ENCODE results near the gene HBM. TPM values are rescaled to one million over a fixed set of nuclear protein-coding genes. Genes with fewer than 3 reads are reported as not detected.

The HBM gene
- total and polyA plus RNA-seq, 2 experiments from 2014 or later = not detected

DNA sequence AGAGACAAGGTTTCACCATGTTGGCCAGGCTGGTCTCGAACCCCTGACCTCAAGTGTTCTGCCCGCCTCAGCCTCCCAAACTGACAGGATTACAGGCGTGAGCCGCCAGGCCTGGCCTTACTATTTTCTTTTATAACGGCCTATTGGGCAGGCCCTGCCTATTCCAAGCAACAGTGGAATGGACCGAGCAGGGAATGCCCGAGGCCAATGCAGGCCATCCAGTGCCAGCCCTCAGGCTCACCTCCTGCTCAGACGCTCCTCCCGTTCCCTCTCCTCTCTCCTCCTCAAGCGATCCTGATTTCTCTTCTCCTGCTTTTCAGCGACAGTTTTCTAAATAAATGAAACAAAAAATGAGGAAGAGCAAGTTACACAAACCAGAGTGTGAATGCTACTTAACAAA is 26.9 kb downstream of the HBM start:
- Histone ChIP-seq H3K4me2 (no peak overlapping the region), H3K27me3 (no peaks in the 10 kb centered on the region), H3K9me3 (ENCODE audit: low read depth) (no peaks in the 10 kb centered on the region), H3K4me3 (no peak overlapping the region), H3K79me2 (peaks cover 5% of the 10 kb centered on the region), H3K4me1 (ENCODE audit: insufficient read depth) (no peaks in the 10 kb centered on the region), H3K9me2 (replicated peaks; ENCODE audit: insufficient read depth) (no peaks in the 10 kb centered on the region), H3K27ac (no peak overlapping the region), H4K20me1 (ENCODE audit: insufficient read depth, poor library complexity, severe bottlenecking) (peaks cover 10% of the 10 kb centered on the region), H2AFZ (no peak overlapping the region), H3K36me3 (replicated peaks; ENCODE audit: insufficient read depth, low read depth) (no peaks in the 10 kb centered on the region)
- no peak for TF ChIP-seq CTCF (IDR thresholded peaks at IDR 0.05; ENCODE audit: poor library complexity)
- TF ChIP-seq EZH2phosphoT487 (IDR thresholded peaks at IDR 0.05; ENCODE audit: low read depth, severe bottlenecking, unreplicated experiment) = no peak
- TF ChIP-seq EZH2 (IDR thresholded peaks at IDR 0.05; ENCODE audit: borderline replicate concordance) = no peak
- no peak for DNase-seq (ENCODE audit: low spot score)
- WGBS (ENCODE audit: low lambda C conversion rate, missing lambda C conversion rate) = 95% methylated on average over 11 of the region's 11 CpGs

- Histone ChIP-seq H3K79me2 (peaks cover 5% of the 10 kb centered on the region), H3K4me1 (ENCODE audit: insufficient read depth) (no peaks in the 10 kb centered on the region), H4K20me1 (ENCODE audit: insufficient read depth, poor library complexity, severe bottlenecking) (peaks cover 10% of the 10 kb centered on the region), H2AFZ (no peak overlapping the region), H3K27ac (no peak overlapping the region), H3K9me2 (replicated peaks; ENCODE audit: insufficient read depth) (no peaks in the 10 kb centered on the region), H3K27me3 (no peaks in the 10 kb centered on the region), H3K36me3 (replicated peaks; ENCODE audit: insufficient read depth, low read depth) (no peaks in the 10 kb centered on the region), H3K4me3 (no peak overlapping the region), H3K9me3 (ENCODE audit: low read depth) (no peaks in the 10 kb centered on the region), H3K4me2 (no peak overlapping the region)
- DNase-seq (ENCODE audit: low spot score) = no peak
- TF ChIP-seq EZH2 (IDR thresholded peaks at IDR 0.05; ENCODE audit: borderline replicate concordance) (no peak), CTCF (IDR thresholded peaks at IDR 0.05; ENCODE audit: poor library complexity) (no peak)
- WGBS (ENCODE audit: low lambda C conversion rate, missing lambda C conversion rate) = 96% methylated on average over 15 of the region's 15 CpGs
Observed at GRCh38 chr16:193441-193840, 27.7 kb downstream of the HBM start.

- Histone ChIP-seq H4K20me1 (ENCODE audit: insufficient read depth, poor library complexity, severe bottlenecking) (peaks cover 10% of the 10 kb centered on the region), H3K36me3 (replicated peaks; ENCODE audit: insufficient read depth, low read depth) (no peaks in the 10 kb centered on the region), H3K27me3 (no peaks in the 10 kb centered on the region), H3K79me2 (peaks cover 11% of the 10 kb centered on the region), H3K4me2 (no peak overlapping the region), H3K9me3 (ENCODE audit: low read depth) (no peaks in the 10 kb centered on the region), H3K4me1 (ENCODE audit: insufficient read depth) (no peaks in the 10 kb centered on the region), H2AFZ (no peak overlapping the region), H3K9me2 (replicated peaks; ENCODE audit: insufficient read depth) (no peaks in the 10 kb centered on the region), H3K4me3 (no peak overlapping the region), H3K27ac (no peak overlapping the region)
- DNase-seq (ENCODE audit: low spot score) = no peak
- no peak for TF ChIP-seq CTCF (IDR thresholded peaks at IDR 0.05; ENCODE audit: poor library complexity)
- TF ChIP-seq EZH2 (IDR thresholded peaks at IDR 0.05; ENCODE audit: borderline replicate concordance) = no peak
- TF ChIP-seq EZH2phosphoT487 (IDR thresholded peaks at IDR 0.05; ENCODE audit: low read depth, severe bottlenecking, unreplicated experiment) = no peak
- 99% methylated on average over 6 of the region's 6 CpGs for WGBS (ENCODE audit: low lambda C conversion rate, missing lambda C conversion rate)
Observed at GRCh38 chr16:194516-194915, 28.7 kb downstream of the HBM start.

GRCh38 chr16:200388-200787 is 34.6 kb downstream of the HBM start:
- TF ChIP-seq CTCF (IDR thresholded peaks at IDR 0.05; ENCODE audit: poor library complexity) (no peak), EZH2phosphoT487 (IDR thresholded peaks at IDR 0.05; ENCODE audit: low read depth, severe bottlenecking, unreplicated experiment) (no peak), EZH2 (IDR thresholded peaks at IDR 0.05; ENCODE audit: borderline replicate concordance) (no peak)
- H3K27ac ChIP-seq = peak overlapping the region; percentile 51
- no peaks in the 10 kb centered on the region for H3K9me2 ChIP-seq (replicated peaks; ENCODE audit: insufficient read depth)
- no peaks in the 10 kb centered on the region for H3K4me1 ChIP-seq (ENCODE audit: insufficient read depth)
- no peak overlapping the region for H3K4me2 ChIP-seq
- no peak overlapping the region for H3K4me3 ChIP-seq
- no peak overlapping the region for H2AFZ ChIP-seq
- H3K9me3 ChIP-seq (ENCODE audit: low read depth) = no peaks in the 10 kb centered on the region
- 81% methylated on average over 5 of the region's 5 CpGs for WGBS (ENCODE audit: low lambda C conversion rate, missing lambda C conversion rate)
- H3K27me3 ChIP-seq = no peaks in the 10 kb centered on the region
- H3K79me2 ChIP-seq = peaks cover 18% of the 10 kb centered on the region
- peaks cover 2% of the 10 kb centered on the region for H3K36me3 ChIP-seq (replicated peaks; ENCODE audit: insufficient read depth, low read depth)
- peaks cover 5% of the 10 kb centered on the region for H4K20me1 ChIP-seq (ENCODE audit: insufficient read depth, poor library complexity, severe bottlenecking)
- DNase-seq (ENCODE audit: low spot score) = peak; percentile 46

All from hepatocyte (in vitro differentiated cells).